KMS-11 (cell line): Measurements from ENCODE around the gene OR2V2.
"Not testable (repeated sequence)": the region's sequence is repeated elsewhere in the genome, so short reads cannot be mapped to it uniquely, and the experiment has no call there.

ENCODE experiments used
- H2AFZ ChIP-seq: fragments of 200-600 bp; sonication (generic); 2 replicates; pipeline ENCODE4 v1.6.1; 2016; ENCODE audit warnings: antibody characterized with exemption, mixed run types, low read depth
- H3K27ac ChIP-seq: fragments of 200-600 bp; sonication (generic); 2 replicates; pipeline ENCODE4 v1.6.1; 2016; ENCODE audit warnings: mild to moderate bottlenecking, mixed run types
- H3K27me3 ChIP-seq: fragments of 200-600 bp; sonication (generic); 2 replicates; pipeline ENCODE4 v1.6.1; 2017; ENCODE audit warnings: mild to moderate bottlenecking, low read depth, mixed run types, moderate library complexity; ENCODE audit not compliant: insufficient read depth
- H3K36me3 ChIP-seq: fragments of 200-600 bp; sonication (generic); 2 replicates; pipeline ENCODE4 v1.6.1; 2017; ENCODE audit warnings: mild to moderate bottlenecking, mixed run types; ENCODE audit not compliant: insufficient read depth
- H3K4me1 ChIP-seq: fragments of 200-600 bp; sonication (generic); 2 replicates; pipeline ENCODE4 v1.6.1; 2016; ENCODE audit warnings: mild to moderate bottlenecking, low read depth, mixed run types; ENCODE audit not compliant: poor library complexity, severe bottlenecking
- H3K4me2 ChIP-seq: fragments of 200-600 bp; sonication (generic); 2 replicates; pipeline ENCODE4 v1.7.0; 2016; ENCODE audit warnings: mild to moderate bottlenecking, mixed run types
- H3K4me3 ChIP-seq: fragments of 200-600 bp; sonication (generic); IDR thresholded peaks from 2 replicates; pipeline ENCODE4 v1.6.1; 2017; ENCODE audit warnings: low read depth, low read length, mixed read lengths; ENCODE audit not compliant: insufficient read depth
- H3K79me2 ChIP-seq: fragments of 200-600 bp; sonication (generic); 2 replicates; pipeline ENCODE4 v1.6.1; 2016; ENCODE audit warnings: low read depth, mixed run types; ENCODE audit not compliant: insufficient read depth
- H3K9ac ChIP-seq: fragments of 200-600 bp; sonication (generic); 2 replicates; pipeline ENCODE4 v1.6.1; 2016; ENCODE audit warnings: mild to moderate bottlenecking, mixed run types
- H4K20me1 ChIP-seq: fragments of 200-600 bp; sonication (generic); 2 replicates; pipeline ENCODE4 v1.6.1; 2016; ENCODE audit warnings: mild to moderate bottlenecking, mixed run types; ENCODE audit not compliant: insufficient read depth
- TF ChIP-seq, protein P1 (sequence below): fragments of 200-600 bp; sonication (generic); conservative IDR thresholded peaks from 2 replicates; pipeline ENCODE4 v1.6.1; 2017; ENCODE audit warnings: low read depth, mild to moderate bottlenecking, antibody characterized with exemption, low read length, moderate library complexity, mixed read lengths

Gene OR2V2

GRCh38 chr5:181100121-181100875, 47.1 kb upstream of the OR2V2 start:
- no peak overlapping the region for H3K4me3 ChIP-seq
- H3K79me2 ChIP-seq = no peaks in the 10 kb centered on the region
- H3K27ac ChIP-seq = no peak overlapping the region
- no peaks in the 10 kb centered on the region for H3K36me3 ChIP-seq
- no peaks in the 10 kb centered on the region; the same call in 1 of the 2 replicates for H3K27me3 ChIP-seq
- no peak overlapping the region for H3K9ac ChIP-seq
- no peak overlapping the region for H2AFZ ChIP-seq
- TF ChIP-seq, protein P1, sequence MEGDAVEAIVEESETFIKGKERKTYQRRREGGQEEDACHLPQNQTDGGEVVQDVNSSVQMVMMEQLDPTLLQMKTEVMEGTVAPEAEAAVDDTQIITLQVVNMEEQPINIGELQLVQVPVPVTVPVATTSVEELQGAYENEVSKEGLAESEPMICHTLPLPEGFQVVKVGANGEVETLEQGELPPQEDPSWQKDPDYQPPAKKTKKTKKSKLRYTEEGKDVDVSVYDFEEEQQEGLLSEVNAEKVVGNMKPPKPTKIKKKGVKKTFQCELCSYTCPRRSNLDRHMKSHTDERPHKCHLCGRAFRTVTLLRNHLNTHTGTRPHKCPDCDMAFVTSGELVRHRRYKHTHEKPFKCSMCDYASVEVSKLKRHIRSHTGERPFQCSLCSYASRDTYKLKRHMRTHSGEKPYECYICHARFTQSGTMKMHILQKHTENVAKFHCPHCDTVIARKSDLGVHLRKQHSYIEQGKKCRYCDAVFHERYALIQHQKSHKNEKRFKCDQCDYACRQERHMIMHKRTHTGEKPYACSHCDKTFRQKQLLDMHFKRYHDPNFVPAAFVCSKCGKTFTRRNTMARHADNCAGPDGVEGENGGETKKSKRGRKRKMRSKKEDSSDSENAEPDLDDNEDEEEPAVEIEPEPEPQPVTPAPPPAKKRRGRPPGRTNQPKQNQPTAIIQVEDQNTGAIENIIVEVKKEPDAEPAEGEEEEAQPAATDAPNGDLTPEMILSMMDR = no peak
- H4K20me1 ChIP-seq = no peaks in the 10 kb centered on the region
- H3K4me2 ChIP-seq = no peak overlapping the region
- H3K4me1 ChIP-seq = no peaks in the 10 kb centered on the region

DNA sequence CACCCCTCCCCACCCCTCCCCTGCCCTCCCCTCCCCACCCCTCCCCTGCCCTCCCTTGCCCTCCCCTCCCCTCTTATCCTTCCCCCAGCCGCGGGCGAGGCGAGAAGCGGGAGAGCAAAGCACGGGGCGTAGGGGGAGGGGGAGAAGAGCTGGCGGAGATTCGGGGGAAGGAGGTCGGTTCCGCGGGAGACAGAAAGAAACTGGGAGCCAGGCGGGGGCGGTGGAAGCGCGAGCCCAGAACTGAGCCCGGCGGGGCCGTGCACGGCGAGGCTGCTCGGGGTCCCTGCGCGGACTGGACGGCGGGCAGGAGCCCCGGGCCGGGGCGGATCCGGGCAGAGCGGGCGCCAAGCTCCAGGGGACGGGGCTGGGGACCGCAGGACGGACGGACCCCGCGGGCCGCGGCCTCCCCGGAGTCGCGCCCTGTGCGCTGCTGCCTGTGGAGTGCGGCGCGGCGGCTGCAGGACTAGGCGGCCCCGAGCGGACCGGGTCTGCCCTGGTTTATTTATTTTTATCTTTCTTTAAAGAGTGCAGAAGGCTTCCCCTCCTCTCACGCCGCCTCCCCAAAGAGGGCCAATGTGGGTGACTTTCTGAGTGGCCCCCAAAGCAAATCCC, 46.2 kb upstream of the OR2V2 start:
- H4K20me1 ChIP-seq, H3K4me3 ChIP-seq, H3K9ac ChIP-seq, H2AFZ ChIP-seq, H3K27me3 ChIP-seq, H3K4me2 ChIP-seq, H3K79me2 ChIP-seq, H3K36me3 ChIP-seq, H3K4me1 ChIP-seq, H3K27ac ChIP-seq: not testable (repeated sequence)

DNA sequence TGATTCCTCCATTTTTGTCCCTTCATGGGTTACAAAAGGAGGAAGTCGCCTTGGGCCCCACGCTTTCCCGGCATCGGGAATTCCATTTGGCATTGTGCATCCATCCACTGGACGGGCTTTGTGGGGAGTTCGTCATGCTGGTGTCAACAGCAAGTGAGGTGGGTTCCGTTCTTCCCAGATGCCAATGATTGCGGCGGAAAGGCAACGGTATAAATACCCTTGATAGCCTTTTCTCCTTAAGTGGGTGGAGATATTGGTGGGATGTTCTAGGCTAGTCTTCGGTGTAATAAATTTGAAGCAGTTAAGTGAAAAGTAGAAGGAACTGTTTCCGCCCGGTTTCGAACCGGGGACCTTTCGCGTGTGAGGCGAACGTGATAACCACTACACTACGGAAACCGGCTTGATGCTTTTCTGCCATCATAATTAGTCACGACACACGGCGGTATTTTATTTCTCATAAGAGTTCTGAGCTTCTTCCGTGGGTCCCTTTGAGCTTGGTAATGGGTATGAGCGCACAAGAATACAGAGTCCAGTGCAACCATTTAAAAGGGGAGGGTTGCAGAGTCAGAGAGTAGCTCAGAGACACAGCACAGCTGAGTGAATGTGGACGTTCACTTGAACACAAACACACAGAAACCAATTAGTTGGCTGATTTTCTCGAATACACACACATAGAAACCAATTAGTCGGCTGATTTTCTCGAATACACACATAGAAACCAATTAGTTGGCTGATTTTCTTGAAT, 45.3 kb upstream of the OR2V2 start:
- not testable (repeated sequence) for H3K27me3 ChIP-seq, H3K36me3 ChIP-seq, H4K20me1 ChIP-seq, H3K4me1 ChIP-seq, H3K9ac ChIP-seq, H2AFZ ChIP-seq, H3K4me2 ChIP-seq, H3K79me2 ChIP-seq, H3K4me3 ChIP-seq, H3K27ac ChIP-seq

- H4K20me1 ChIP-seq, H3K36me3 ChIP-seq, H3K4me1 ChIP-seq, H3K27ac ChIP-seq, H3K79me2 ChIP-seq, H3K9ac ChIP-seq, H3K27me3 ChIP-seq, H2AFZ ChIP-seq, H3K4me2 ChIP-seq, H3K4me3 ChIP-seq: not testable (repeated sequence)
Measured at GRCh38 chr5:181104259-181104568, 43.2 kb upstream of the OR2V2 start.

DNA sequence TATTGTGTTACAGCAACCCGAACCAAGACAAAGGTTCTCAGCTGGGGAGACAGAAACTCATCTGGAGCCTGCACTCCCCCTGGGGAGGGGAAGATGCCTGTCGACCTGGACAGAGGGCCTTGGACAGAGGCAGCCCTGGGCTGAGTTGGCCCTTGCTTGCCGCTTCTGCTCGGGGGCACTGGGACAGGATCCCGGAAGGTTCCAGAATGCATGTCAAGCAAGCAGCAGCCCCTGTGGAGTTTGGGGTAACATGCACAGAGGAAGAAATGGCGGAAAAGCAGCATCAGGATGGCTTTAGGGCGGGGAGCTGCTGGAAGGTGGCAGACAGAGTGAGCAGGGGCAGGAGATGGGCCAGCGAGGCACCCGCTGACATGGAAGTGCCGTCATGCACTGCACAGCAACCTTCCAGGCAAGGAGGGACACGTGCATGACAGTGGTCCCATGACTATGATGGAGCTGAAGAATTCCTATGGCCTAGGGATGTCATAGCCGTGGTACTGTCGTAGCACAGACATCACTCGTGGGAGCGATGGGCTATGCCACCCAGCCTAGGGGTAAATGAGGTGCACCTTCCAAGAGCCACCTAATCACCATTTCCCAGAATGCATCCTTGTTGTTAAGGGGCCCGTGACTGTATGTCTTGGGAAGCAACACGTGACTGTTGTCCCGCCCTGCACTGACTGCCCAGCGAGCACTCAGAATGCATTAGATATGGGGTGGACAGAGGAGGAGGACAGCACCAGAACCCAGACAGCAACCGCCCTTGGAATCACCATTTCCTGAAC, 42.6 kb upstream of the OR2V2 start:
- not testable (repeated sequence) for H3K4me2 ChIP-seq, H3K27ac ChIP-seq, H3K27me3 ChIP-seq, H3K36me3 ChIP-seq, H4K20me1 ChIP-seq, H3K4me3 ChIP-seq, H3K4me1 ChIP-seq, H3K79me2 ChIP-seq, H2AFZ ChIP-seq, H3K9ac ChIP-seq

- no peak overlapping the region for H3K4me3 ChIP-seq
- no peak overlapping the region for H3K27ac ChIP-seq
- H4K20me1 ChIP-seq = no peaks in the 10 kb centered on the region
- H3K4me2 ChIP-seq = no peak overlapping the region
- no peaks in the 10 kb centered on the region for H3K79me2 ChIP-seq
- H3K27me3 ChIP-seq = no peaks in the 10 kb centered on the region; the same call in 1 of the 2 replicates
- TF ChIP-seq, protein P1 = no peak
- no peaks in the 10 kb centered on the region for H3K4me1 ChIP-seq
- H3K36me3 ChIP-seq = no peaks in the 10 kb centered on the region
- no peak overlapping the region for H3K9ac ChIP-seq
- H2AFZ ChIP-seq = no peak overlapping the region
Measured at GRCh38 chr5:181105391-181106025, 41.9 kb upstream of the OR2V2 start.
